ENCODE measurements around the gene RABGAP1L.

DNA sequence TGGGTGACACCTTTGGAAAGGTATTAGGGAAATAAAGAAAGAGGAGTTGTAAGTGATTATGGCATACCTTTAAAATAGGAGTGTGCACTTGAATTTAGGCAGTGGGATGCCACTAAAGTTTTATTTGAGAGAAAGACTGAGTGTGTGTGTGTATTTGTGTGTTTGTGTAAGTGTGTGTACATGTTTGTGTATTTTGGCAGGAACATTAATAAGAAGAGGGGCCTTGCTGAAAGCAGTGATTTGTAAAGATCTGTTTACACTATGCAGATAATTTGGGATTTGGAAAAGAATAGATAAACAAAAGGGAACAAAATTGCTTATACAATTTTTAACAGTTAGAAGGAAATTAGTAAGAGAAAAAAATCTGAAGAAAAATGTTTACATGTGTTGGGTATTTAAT is 409.2 kb downstream of the RABGAP1L start:
- TF ChIP-seq, protein P1, sequence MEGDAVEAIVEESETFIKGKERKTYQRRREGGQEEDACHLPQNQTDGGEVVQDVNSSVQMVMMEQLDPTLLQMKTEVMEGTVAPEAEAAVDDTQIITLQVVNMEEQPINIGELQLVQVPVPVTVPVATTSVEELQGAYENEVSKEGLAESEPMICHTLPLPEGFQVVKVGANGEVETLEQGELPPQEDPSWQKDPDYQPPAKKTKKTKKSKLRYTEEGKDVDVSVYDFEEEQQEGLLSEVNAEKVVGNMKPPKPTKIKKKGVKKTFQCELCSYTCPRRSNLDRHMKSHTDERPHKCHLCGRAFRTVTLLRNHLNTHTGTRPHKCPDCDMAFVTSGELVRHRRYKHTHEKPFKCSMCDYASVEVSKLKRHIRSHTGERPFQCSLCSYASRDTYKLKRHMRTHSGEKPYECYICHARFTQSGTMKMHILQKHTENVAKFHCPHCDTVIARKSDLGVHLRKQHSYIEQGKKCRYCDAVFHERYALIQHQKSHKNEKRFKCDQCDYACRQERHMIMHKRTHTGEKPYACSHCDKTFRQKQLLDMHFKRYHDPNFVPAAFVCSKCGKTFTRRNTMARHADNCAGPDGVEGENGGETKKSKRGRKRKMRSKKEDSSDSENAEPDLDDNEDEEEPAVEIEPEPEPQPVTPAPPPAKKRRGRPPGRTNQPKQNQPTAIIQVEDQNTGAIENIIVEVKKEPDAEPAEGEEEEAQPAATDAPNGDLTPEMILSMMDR (IDR thresholded peaks at IDR 0.05) = no peak
- TF ChIP-seq POLR2A (IDR thresholded peaks at IDR 0.05; ENCODE audit: low read depth) = no peak
